HK-2 (cell line): ENCODE data around the gene SNRNP40.

ENCODE experiments used
- DNase-seq: peaks from one replicate; pipeline ENCODE4 v3.0.0-alpha.2; 2018; ENCODE audit not compliant: unreplicated experiment

SNRNP40 gene

DNA sequence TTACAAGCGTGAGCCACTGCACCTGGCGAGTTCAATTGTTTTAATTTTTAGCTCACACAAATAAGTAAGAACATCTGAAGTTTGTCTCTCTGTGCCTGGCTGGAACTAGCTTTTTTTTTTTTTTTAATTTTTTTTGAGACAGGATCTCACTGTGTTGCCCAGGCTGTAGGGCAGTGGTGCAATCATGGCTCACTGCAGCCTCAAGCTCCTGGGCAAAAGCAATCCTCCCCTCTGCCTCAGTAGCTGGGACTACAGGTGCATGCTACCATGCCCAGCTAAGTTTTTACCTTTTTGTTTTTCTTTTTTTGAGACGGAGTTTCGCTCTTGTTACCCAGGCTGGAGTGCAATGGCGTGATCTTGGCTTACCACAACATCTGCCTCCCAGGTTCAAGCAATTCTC lies 64.8 kb downstream of the SNRNP40 start:
- DNase-seq = no peak

DNA sequence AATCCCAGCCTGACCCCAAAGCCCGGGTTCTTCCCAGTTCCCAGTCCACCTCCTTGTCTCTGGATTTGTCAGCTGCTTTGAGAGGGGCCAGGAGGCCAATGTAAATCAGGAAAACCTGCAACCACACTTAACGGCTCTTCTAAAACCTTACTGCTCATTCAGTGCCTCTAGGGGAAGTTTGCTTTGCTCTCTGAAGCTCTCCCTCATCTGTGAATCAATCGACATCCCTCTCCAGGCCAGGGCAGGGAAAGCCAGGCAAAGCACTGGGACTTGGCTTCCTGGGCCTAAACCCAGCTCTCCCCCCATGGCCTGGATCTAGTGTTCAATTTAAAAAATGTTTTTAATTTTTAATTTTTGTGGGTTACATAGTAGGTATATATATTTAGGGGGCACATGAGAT lies 66.2 kb downstream of the SNRNP40 start:
- no peak for DNase-seq

DNA sequence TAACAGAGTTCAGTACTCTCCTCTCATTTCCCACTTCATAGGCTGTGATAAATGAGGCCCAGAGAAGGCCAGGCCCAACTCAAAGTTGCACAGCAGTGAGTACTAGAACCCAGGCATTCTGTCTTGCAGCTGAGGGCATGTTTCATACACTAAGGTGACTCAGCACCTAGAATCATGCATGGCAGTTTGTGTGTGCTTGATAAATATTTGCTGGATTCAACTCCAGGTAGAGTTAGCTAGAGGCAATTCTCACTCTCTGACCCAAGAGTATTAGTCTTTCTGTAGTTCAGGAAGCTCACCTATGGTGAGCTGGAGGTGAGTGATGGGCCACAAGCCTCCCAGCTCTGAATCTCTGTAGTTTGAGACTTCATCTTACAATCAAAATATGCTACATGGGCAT lies 67.6 kb downstream of the SNRNP40 start:
- DNase-seq = no peak

DNA sequence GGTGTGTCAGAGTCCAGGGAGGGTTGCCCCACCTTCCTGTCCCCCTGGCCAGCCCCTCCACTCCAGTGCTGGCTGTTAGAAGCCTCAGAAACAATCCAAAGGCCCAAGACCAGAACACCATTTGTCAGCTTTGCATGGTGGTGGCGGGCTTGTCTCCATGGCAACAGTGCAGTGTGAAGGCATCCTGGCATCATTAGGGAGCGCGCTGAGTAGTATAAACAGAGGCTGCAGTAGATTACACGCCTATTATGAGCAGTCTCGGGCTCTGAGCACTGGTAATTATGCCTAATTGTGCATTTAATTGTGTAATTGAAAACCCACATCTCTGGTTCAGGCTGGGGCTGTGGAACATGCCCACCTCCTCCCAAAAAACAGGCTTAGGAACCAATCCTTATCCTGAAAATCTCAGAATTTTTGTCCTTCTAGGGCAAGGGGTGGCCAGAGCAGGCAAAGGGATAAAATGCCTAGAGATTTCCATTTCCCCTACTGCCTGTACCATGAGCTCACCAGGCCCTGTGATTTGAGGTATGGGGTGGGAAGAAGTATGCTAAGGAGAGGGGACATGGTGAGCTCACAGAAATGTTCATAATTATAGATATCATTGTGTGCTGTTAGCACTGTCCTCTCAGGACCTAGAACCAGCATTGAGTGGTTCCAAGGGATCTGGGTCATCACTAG lies 68.6 kb downstream of the SNRNP40 start:
- no peak for DNase-seq

DNA sequence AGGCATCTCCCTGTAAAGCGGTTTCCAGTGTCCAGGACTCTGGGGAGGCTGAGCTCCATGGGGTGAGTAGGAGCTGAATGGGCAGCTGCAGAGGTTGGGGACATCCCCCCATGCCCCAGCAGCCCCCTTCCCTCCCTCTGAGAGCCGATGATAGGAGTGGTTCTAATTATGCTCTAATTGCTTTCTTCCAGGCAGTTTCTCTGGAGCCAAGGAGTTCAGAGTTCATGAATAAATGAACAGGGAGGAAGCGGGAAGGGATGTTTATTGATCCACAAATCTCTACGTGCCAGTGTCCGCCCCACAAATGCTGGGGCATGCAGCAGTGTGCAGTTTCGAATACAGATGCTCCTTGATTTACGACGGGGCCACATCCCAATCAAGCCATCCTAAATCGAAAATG lies 72.5 kb downstream of the SNRNP40 start:
- DNase-seq = no peak

DNA sequence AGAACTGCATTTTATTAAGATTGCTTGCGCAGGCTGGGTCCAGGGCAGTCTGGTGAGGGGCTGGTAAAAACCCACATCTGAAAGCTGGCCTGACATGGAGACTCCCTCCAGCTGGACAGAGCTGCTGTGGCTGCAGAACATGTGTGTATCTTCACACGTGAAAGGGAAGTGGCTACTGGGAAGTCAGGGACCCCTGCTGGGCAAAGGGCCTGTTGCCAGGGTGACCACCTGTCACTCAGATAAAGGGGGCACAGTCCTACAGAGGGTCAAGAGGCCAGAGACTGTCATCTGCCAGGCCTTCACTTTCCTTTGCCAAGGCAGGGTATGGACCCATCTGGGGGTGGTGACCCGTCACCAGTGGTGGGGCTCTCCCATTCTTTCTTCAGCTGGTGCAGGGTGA lies 74.4 kb downstream of the SNRNP40 start:
- DNase-seq = no peak

DNA sequence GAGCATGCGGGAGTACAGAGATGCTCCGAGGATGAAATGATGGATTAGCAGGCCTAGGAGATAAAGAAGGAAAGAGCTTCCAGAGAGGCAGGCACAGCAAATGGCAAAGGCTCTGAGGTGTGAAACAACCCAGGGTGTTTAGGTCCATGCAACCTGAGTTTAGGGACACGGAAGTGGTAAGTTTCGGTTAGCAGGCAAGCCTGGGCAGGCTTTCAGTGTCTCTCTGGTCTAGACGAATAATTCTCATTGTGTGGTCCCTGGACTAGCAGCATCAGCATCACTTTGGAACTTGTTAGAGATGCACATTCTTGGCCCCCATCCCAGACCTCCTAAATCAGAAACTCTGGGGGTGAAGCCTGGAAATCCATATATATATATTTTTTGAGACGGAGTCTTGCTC lies 75.5 kb downstream of the SNRNP40 start:
- no peak for DNase-seq

DNA sequence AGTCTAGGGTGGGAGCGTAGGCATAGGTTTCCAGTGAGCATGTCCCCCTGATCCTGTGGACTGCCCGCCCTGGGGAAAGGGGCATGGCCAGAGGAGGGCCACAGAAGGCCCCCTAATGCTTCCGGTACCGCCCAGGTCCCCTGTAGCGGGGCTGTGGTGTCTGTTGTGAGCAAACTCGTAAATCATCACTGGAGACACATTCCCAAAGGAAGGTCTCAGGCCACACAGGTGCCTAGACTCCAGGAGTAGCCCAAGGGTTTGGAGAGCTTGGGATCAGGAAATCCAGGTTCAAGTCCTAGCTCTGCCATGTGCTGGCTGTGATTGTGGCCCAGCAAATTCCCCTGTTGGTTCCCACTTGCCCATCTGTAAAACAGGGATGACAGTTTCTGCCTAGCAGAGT lies 77.1 kb downstream of the SNRNP40 start:
- DNase-seq = no peak

DNA sequence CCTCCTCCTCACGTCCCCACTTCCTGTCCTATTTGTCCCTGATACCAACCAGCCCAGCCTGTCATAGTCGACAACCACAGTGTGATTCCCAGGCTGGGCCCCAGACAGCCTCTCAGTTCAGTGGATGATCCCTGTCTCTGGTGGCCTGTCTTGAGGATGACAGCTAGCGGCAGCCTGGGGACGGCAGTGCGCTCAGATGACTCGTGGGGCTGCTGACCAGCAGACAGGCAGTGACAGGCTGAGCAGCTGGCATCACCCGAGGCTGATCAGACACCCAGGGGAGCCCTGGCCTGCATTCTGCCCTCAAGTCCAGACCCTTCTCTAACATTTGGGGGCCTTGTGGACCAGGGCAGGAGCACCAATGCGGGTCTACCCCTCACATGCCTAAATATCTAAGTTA lies 77.9 kb downstream of the SNRNP40 start:
- DNase-seq = no peak

DNA sequence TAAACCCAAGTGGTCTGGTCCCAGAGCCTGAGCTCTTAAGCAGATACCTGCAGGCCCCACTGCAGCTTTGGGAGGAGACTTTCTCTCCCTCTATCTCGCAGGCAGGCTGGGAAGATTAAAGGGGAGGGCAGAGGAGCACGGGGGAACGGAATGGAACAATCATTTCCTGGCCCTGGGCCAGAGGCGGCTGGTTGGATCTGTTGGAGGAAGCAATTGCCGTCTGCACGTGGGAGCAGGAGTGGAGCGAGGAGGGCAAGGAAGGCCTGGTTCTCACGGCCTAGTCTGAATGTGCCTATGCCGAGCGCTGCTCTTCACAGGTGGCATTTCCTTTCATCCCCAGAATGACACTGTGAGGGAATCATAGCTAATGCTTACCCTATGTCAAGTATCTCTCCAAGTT lies 80.6 kb downstream of the SNRNP40 start:
- no peak for DNase-seq

DNA sequence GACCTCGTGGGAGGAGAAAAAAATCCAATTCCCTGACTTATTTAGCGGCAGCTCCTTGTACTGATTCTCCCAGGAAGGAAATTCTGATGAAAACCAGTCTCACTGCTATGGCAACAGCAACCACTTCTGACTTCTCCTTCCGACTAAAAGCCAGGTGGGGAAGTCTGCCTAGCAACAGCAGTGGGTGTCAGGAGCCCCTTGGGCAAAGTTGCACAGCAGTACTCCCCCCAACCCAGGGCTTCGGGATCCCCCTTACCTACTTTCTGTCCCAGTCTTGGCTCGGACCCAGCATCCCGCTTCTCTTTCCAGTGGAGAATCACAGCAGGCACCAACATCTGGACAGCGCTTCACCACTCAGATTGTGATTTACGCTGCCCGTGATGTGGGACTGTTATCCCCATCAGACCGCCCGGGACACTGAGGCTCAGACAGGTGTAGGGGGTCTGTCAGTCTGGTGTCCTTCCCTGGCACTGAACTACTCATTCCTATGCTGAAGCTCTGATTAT lies 81.5 kb downstream of the SNRNP40 start:
- DNase-seq = no peak

DNA sequence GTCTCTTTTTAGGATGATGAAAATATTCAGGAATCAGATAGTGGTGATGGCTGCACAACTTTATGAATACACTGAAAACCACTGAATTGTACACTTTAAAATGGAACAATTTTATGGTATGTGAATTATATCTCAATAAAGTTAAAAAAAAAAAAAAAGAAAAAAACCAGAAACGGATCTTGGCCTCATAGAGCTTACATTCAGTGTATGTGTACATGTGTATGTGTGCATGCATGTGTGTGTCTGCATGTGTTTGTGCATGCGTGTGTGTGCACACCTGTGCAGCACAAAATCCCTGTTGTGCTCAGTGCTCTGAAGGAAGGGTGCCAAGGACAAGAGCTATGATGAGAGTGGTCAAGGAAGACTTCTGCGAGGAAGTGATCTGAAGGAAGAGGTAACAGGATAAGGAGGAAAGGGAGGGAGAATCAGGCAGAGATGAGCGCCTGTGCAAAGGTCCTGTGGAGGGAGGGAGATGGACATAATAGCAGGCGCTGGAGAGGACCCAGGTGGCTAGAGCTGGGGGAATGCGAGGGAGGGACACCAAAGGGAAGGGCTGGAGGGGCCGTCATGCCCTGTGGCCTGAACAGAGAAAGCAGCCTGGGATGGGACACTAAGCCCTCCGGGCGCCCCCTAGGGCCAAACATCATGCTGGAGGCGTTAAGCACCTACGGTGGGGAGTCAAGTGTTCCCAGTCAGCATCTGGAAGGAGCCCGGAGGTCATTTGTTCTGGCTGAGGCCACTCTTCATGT lies 82.1 kb downstream of the SNRNP40 start:
- no peak for DNase-seq
